HCT116 (cell line): ENCODE measurements around the gene HOXB9. TPM values are rescaled to one million over a fixed set of nuclear protein-coding genes. Genes with fewer than 3 reads are reported as not detected.

Experiments
- ATAC-seq: fragments of 200-7000 bp; cut with Tn5 transposase; 2 replicates; pipeline ENCODE4 v1.9.1; 2020; ENCODE audit warnings: mild to moderate bottlenecking, moderate library complexity
- BruUV-seq: library from RNA; stranded (reverse); fragments of 400-500 nt; replicated peaks from 2 replicates; lab custom pipeline; 2021; lab: Mats Ljungman, UMichigan
- CTCF ChIA-PET: fragments of 300-600 bp; sonication (Branson Sonifier 250); formaldehyde crosslinking; loops from one replicate; lab custom pipeline; 2021; ENCODE audit warnings: antibody characterized with exemption; lab: Charles Lee
- POLR2A ChIA-PET: fragments of 300-600, 350-600 bp; sonication (Branson Sonifier 250); formaldehyde crosslinking; loops from one replicate; lab custom pipeline; 2021; ENCODE audit warnings: antibody characterized with exemption; lab: Charles Lee
- RAD21 ChIA-PET, 2 experiments: fragments of 300-600 bp; sonication (Branson Sonifier 250); formaldehyde crosslinking; loops; one replicate each; lab custom pipeline; 2023; ENCODE audit warnings: low total read pairs in 2 of 2; ENCODE audit not compliant: uncharacterized antibody in 2 of 2, unreplicated experiment in 2 of 2, low non-redundant PET in 1 of 2; lab: Charles Lee
- DNase-seq: peaks from one replicate; pipeline ENCODE4 v3.0.0-alpha.2; 2010; ENCODE audit warnings: low read depth, low spot score
- H2AFZ ChIP-seq: fragments of 200-600 bp; shearing (Covaris generic), sonication (generic); 2 replicates; pipeline ENCODE4 v1.6.1; 2017; ENCODE audit warnings: low read depth, mixed run types, mixed read lengths, antibody characterized with exemption, low read length; ENCODE audit not compliant: poor library complexity, severe bottlenecking
- H3K27ac ChIP-seq: 2 replicates; pipeline ENCODE4 v1.5.1; 2012; ENCODE audit warnings: low read depth, low read length
- H3K27me3 ChIP-seq: fragments of 200-600 bp; sonication (generic); 2 replicates; pipeline ENCODE4 v1.6.1; 2016; ENCODE audit warnings: mixed run types, low read length, mixed read lengths; ENCODE audit not compliant: insufficient read depth
- H3K36me3 ChIP-seq, 2 experiments: fragments of 200-500 bp in 1 of 2; fragments of 200-600 bp in 1 of 2; sonication (Bioruptor generic) in 1 of 2; sonication (generic) in 1 of 2; 2 replicates each; pipeline versions ENCODE4 v1.5.1 to v1.6.1; 2014 to 2016; ENCODE audit warnings: low read length in 2 of 2, inconsistent platforms in 1 of 2, mixed read lengths in 1 of 2, mixed run types in 1 of 2; ENCODE audit not compliant: insufficient read depth in 2 of 2, control insufficient read depth in 1 of 2
- H3K4me1 ChIP-seq, 2 experiments: fragments of 200-600 bp in 1 of 2; sonication (generic) in 1 of 2; 2 replicates each; pipeline versions ENCODE4 v1.5.1 to v1.6.1; 2012 to 2017; ENCODE audit warnings: low read length in 2 of 2, inconsistent platforms in 1 of 2, mild to moderate bottlenecking in 1 of 2, mixed read lengths in 1 of 2, mixed run types in 1 of 2, moderate library complexity in 1 of 2; ENCODE audit not compliant: insufficient read depth in 2 of 2, control insufficient read depth in 1 of 2
- H3K4me2 ChIP-seq: fragments of 200-600 bp; sonication (generic); 2 replicates; pipeline ENCODE4 v1.6.1; 2017; ENCODE audit warnings: mixed run types, low read length, mixed read lengths
- H3K4me3 ChIP-seq, 2 experiments: fragments of 200-600 bp in 1 of 2; sonication (generic) in 1 of 2; replicated peaks in 1 of 2; 2 replicates each; pipeline ENCODE4 v1.5.1; 2011 to 2016; ENCODE audit warnings: low read length in 2 of 2, control low read depth in 1 of 2, low read depth in 1 of 2, mild to moderate bottlenecking in 1 of 2, mixed read lengths in 1 of 2, mixed run types in 1 of 2
- H3K79me2 ChIP-seq: fragments of 200-600 bp; sonication (generic); 2 replicates; pipeline ENCODE4 v1.6.1; 2017; ENCODE audit warnings: mild to moderate bottlenecking, mixed run types, low read length, moderate library complexity, mixed read lengths; ENCODE audit not compliant: insufficient read depth
- H3K9ac ChIP-seq: fragments of 200-600 bp; sonication (generic); 2 replicates; pipeline ENCODE4 v1.6.1; 2016; ENCODE audit warnings: low read length, mixed read lengths
- H3K9me2 ChIP-seq: fragments of 200-600 bp; sonication (generic), shearing (Covaris generic); 2 replicates; pipeline ENCODE4 v1.6.1; 2017; ENCODE audit warnings: mixed run types, mild to moderate bottlenecking, moderate library complexity; ENCODE audit not compliant: insufficient read depth
- H3K9me3 ChIP-seq, 2 experiments: fragments of 200-500 bp in 1 of 2; fragments of 200-600 bp in 1 of 2; sonication (Bioruptor generic) in 1 of 2; sonication (generic) in 1 of 2; 2 replicates each; pipeline ENCODE4 v1.6.1; 2014 to 2017; ENCODE audit warnings: low read length in 2 of 2, mixed read lengths in 2 of 2, inconsistent platforms in 1 of 2, low read depth in 1 of 2, mild to moderate bottlenecking in 1 of 2, mixed run types in 1 of 2, moderate library complexity in 1 of 2; ENCODE audit not compliant: control insufficient read depth in 1 of 2, insufficient read depth in 1 of 2
- H4K20me1 ChIP-seq: fragments of 200-600 bp; sonication (generic), shearing (Covaris generic); 2 replicates; pipeline ENCODE4 v1.6.1; 2017; ENCODE audit warnings: mixed run types, mild to moderate bottlenecking, moderate library complexity; ENCODE audit not compliant: insufficient read depth
- ATF3 ChIP-seq: IDR thresholded peaks from 2 replicates; pipeline ENCODE4 v1.6.1; 2012
- ELF1 ChIP-seq: IDR thresholded peaks from 2 replicates; pipeline ENCODE4 v1.6.1; 2012; ENCODE audit warnings: low read depth, borderline replicate concordance
- FOSL1 ChIP-seq: IDR thresholded peaks from 2 replicates; pipeline ENCODE4 v1.6.1; 2012; ENCODE audit warnings: low read depth
- POLR2AphosphoS5 ChIP-seq: IDR thresholded peaks from 2 replicates; pipeline ENCODE4 v1.6.1; 2011; ENCODE audit warnings: mild to moderate bottlenecking, low read depth, low read length, moderate library complexity
- REST ChIP-seq: IDR thresholded peaks from 2 replicates; pipeline ENCODE4 v1.6.1; 2012; ENCODE audit warnings: low read depth
- SIN3A ChIP-seq: IDR thresholded peaks from 2 replicates; pipeline ENCODE4 v1.6.1; 2012; ENCODE audit warnings: low read depth
- YY1 ChIP-seq: IDR thresholded peaks from 2 replicates; pipeline ENCODE4 v1.6.1; 2011; ENCODE audit warnings: low read length, low read depth, moderate library complexity, mild to moderate bottlenecking; ENCODE audit not compliant: insufficient replicate concordance; ENCODE audit errors: extremely low read depth
- ZFX ChIP-seq: fragments of 450-650 bp; IDR thresholded peaks from 2 replicates; pipeline ENCODE4 v1.6.1; 2017
- intact Hi-C: fragments of 100-400 bp; cut with micrococcal nuclease; formaldehyde crosslinking; loops from 2 replicates; pipeline ENCODE4 v1.10.0; 2022
- total RNA-seq: library from RNA; stranded (reverse); gene quantifications from one replicate; pipeline ENCODE4 v1.2.1, GENCODE V29; 2021; ENCODE audit not compliant: unreplicated experiment

The HOXB9 gene
- total RNA-seq, 1 experiment from 2014 or later, result 40.1 TPM

GRCh38 chr17:48582750-48583069, 43.4 kb downstream of the HOXB9 start:
- ChIA-PET CTCF (interaction anchor here (0.6 to 1.6 kb wide), 2 partner anchors 275 to 320 kb away, joined by 3 to 4 read pairs; no protein-coding TSS in a partner anchor), POLR2A (interaction anchor here (1.0 to 1.1 kb wide), 4 partner anchors 18 to 346 kb away, joined by 3 to 4 read pairs (median 3); partner anchors contain the start of gene HOXB8), RAD21 (interaction anchor here in 1 of 2 experiments (1.1 kb wide), 1 partner anchor 323 kb away, joined by 3 read pairs; no protein-coding TSS in a partner anchor)
- Histone ChIP-seq H3K36me3 (no peaks in the 10 kb centered on the region), H3K4me2 (peak overlapping the region; percentile 98), H4K20me1 (no peaks in the 10 kb centered on the region), H3K9ac (peak overlapping the region; percentile 63), H3K27me3 (no peaks in the 10 kb centered on the region), H3K9me2 (no peaks in the 10 kb centered on the region), H3K4me3 (peak overlapping the region; percentile 57), H2AFZ (no peak overlapping the region), H3K27ac (peak overlapping the region; percentile 91), H3K9me3 (no peaks in the 10 kb centered on the region), H3K79me2 (peaks cover 90% of the 10 kb centered on the region), H3K4me1 (peaks cover 27 to 62% of the 10 kb centered on the region in 2 experiments)
- no peak for ATAC-seq
- no TSS peak for BruUV-seq
- no peak for DNase-seq
- TF ChIP-seq REST (no peak), ZFX (no peak), YY1 (no peak), ATF3 (no peak), FOSL1 (no peak), POLR2AphosphoS5 (0 out of 2 replicates have a peak, but pooled peaks have one; percentile 4), ELF1 (no peak), SIN3A (no peak)
- intact Hi-C loops, result no loop called here
